Pancreas (tissue), 10 donors: ENCODE data around the gene PIP5K1C. TPM values are rescaled to one million over a fixed set of nuclear protein-coding genes. Genes with fewer than 3 reads are reported as not detected.
"Not testable (repeated sequence)": the region's sequence is repeated elsewhere in the genome, so short reads cannot be mapped to it uniquely, and the experiment has no call there.

Experiments
- ATAC-seq, 4 donors: fragments of 200-7000 bp; cut with Tn5 transposase; one replicate each; pipeline versions ENCODE4 v1.8.0 to v1.9.1; 2020; ENCODE audit warnings: mild to moderate bottlenecking in 4 of 4, moderate library complexity in 4 of 4
- DNase-seq, 6 donors: peaks; one replicate each; pipeline ENCODE4 v3.0.0-alpha.2; 2020
- FAIRE-seq: peaks from 2 replicates; lab custom pipeline; 2012; peaks lifted over from hg19 to GRCh38; lab: Jason Lieb, UNC
- H3K27ac ChIP-seq, 4 donors: fragments of 200-600 bp; sonication (generic); 1 replicate in 3 of 4; 2 replicates in 1 of 4; pipeline versions ENCODE4 v1.5.0 to v1.8.0; 2020
- H3K27me3 ChIP-seq, 4 donors: fragments of 200-600 bp; one replicate each; pipeline ENCODE4 v1.8.0; 2021
- H3K36me3 ChIP-seq, 3 donors: fragments of 200-600 bp; sonication (generic) in 1 of 3; one replicate each; pipeline versions ENCODE4 v1.5.0 to v1.8.0; 2020 to 2021
- H3K4me1 ChIP-seq, 3 donors: fragments of 200-600 bp; one replicate each; pipeline ENCODE4 v1.8.0; 2021
- H3K4me3 ChIP-seq, 4 donors: fragments of 200-600 bp; sonication (generic) in 2 of 4; one replicate each; pipeline versions ENCODE4 v1.5.0 to v1.8.0; 2020 to 2021
- H3K9me3 ChIP-seq, 4 donors: fragments of 200-600 bp; one replicate each; pipeline ENCODE4 v1.8.0; 2021
- CTCF ChIP-seq, 4 donors: fragments of 200-600 bp; sonication (generic) in 3 of 4; IDR thresholded peaks; one replicate each; pipeline versions ENCODE4 v1.5.0 to v1.8.0; 2021; ENCODE audit warnings: antibody characterized with exemption in 4 of 4
- WGBS, 2 donors: extraction: QIAGEN DNeasy Blood & Tissue Kit; methylation state at CpG; one replicate each; pipeline ENCODE4 v1.1.7; 2013; 5-methylcytosine and 5-hydroxymethylcytosine counted together
- intact Hi-C, 3 donors: fragments of 100-400 bp; cut with DNase I; formaldehyde crosslinking; loops; one replicate each; pipeline versions ENCODE4 v1.11.1 to v1.14.2; 2022
- polyA plus RNA-seq, 2 donors: library from polyadenylated mRNA; stranded (reverse); fragments of 200-250 nt; gene quantifications; one replicate each; pipeline ENCODE4 v1.2.3, GENCODE V29; 2013
- total RNA-seq, 6 donors: library from RNA; stranded (reverse); fragmentation: NEBNext Ultra II Directional in 4 of 6; extraction: Animal tissue kit (Norgen Biotek cat#: 25700) in 4 of 6; gene quantifications; one replicate each; pipeline versions ENCODE4 v1.2.1 to v1.2.4, GENCODE V29; 2021 to 2023
- donor health status: healthy with polysubstance abuse.
- donor health status: DM: no; HTN: no; CAD: no; lungs with moderate emphysema.
- donor health status: DM: no; HTN: no; CAD: no.
- donor health status: control.
- donor health status: control.
- donor health status: Bipolar disorder and iron deficiency.
- donor health status: DM: yes; HTN: yes; CAD: no.
- donor health status: DM: no; HTN: no; CAD: no.
- donor health status: DM: no; HTN: no; CAD: no.
- donor health status: DM: yes; HTN: yes; CAD: no.

Gene PIP5K1C
- total and polyA plus RNA-seq, 8 donors: 12.9 to 24.8 (median 14.9) TPM

DNA sequence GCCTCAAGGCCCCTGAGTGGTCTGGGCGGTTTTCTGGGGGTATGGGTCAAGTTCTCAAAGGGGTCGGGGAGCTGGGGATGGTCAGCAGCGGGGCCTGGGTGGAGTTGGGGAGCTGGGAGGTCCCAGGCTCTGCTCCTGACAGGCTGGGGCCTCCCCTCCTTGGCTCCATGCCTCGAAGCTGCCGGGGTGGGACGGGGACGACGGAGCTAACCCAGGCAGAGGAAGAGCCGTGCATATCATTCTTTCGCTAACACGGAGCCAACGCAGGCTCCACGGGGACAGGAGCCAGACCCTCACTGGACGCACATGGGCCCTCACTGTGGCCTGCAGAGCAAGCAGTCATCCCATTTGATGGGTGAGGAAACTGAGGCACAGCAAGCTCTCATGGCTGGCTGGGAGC lies 47.8 kb downstream of the PIP5K1C start:
- Histone ChIP-seq H3K4me1 (no peaks in the 10 kb centered on the region), H3K9me3 (no peaks in the 10 kb centered on the region), H3K36me3 (peaks cover 0 to 34% (median 0%) of the 10 kb centered on the region in 3 donors), H3K4me3 (no peak overlapping the region), H3K27ac (no peak overlapping the region), H3K27me3 (no peaks in the 10 kb centered on the region)
- DNase-seq: peak in 1 of 6 donors; percentile 62
- FAIRE-seq: no peak
- intact Hi-C loops: no loop called here
- WGBS, 2 donors: 92 to 94% methylated on average over 14 of the region's 14 CpGs
- no peak for TF ChIP-seq CTCF (IDR thresholded peaks at IDR 0.05)
- no peak for ATAC-seq

DNA sequence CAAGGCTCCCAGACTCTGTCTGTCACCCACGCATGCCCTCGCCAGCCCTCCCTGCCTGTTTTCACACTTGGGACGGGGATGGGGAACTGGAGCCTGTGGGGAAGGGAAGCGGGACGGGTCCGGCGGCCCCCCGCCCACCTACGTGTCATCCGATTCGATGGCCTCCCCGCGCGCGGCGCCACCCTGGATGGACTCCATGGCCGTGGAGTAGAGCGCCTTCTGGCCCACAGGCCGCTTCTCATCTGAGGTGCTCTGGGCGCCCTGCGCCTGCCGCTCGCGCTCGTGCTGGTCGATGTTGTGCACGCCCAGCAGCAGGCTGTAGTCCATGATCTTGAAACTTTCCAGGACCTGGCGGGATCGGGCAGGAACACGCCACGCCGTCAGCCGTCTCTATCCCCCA lies 48.6 kb downstream of the PIP5K1C start:
- Histone ChIP-seq H3K27me3 (no peaks in the 10 kb centered on the region), H3K36me3 (peaks cover 0 to 27% (median 0%) of the 10 kb centered on the region in 3 donors), H3K9me3 (no peaks in the 10 kb centered on the region), H3K27ac (no peak overlapping the region), H3K4me3 (no peak overlapping the region), H3K4me1 (no peaks in the 10 kb centered on the region)
- no peak for ATAC-seq
- peak in 1 of 6 donors; percentile 67 for DNase-seq
- intact Hi-C loops: no loop called here
- TF ChIP-seq CTCF (IDR thresholded peaks at IDR 0.05): no peak
- FAIRE-seq: no peak
- WGBS, 2 donors: 96 to 97% methylated on average over 33 of the region's 33 CpGs

DNA sequence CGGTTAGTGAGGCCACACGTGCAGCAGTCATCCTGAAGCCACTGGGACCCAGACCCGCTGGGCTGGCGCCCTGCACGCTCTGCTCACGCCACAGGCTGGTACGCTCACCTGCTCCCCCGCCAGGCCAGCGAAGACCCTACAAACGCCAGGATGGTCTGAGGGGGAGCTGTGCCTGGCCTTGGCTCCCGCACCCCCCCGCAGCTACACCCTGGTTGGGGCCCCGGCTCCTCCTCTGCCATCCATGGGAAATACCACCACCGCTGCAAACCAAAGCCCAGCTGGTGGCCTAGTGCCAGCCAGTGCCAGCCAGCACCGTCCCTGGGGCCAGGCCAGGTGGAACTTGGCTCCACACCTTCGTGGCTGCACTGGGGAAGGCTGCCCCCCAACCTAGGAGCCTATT lies 50.4 kb downstream of the PIP5K1C start:
- Histone ChIP-seq H3K4me3 (no peak overlapping the region), H3K4me1 (no peaks in the 10 kb centered on the region), H3K27ac (no peak overlapping the region), H3K27me3 (no peaks in the 10 kb centered on the region), H3K36me3 (peaks cover 0 to 20% (median 0%) of the 10 kb centered on the region in 3 donors), H3K9me3 (no peaks in the 10 kb centered on the region)
- TF ChIP-seq CTCF (IDR thresholded peaks at IDR 0.05): no peak
- ATAC-seq (peak in 1 of 4 donors; percentile 26), FAIRE-seq (no peak), DNase-seq (no peak)
- WGBS, 2 donors: 86 to 88% methylated on average over 16 of the region's 16 CpGs
- intact Hi-C loops: no loop called here

GRCh38 chr19:3648037-3648905 lies 52.0 kb downstream of the PIP5K1C start:
- no peak for FAIRE-seq
- ATAC-seq: no peak
- Histone ChIP-seq H3K27ac (no peak overlapping the region), H3K36me3 (peaks cover 0 to 20% (median 0%) of the 10 kb centered on the region in 3 donors), H3K27me3 (no peaks in the 10 kb centered on the region), H3K9me3 (no peaks in the 10 kb centered on the region), H3K4me3 (no peak overlapping the region), H3K4me1 (no peaks in the 10 kb centered on the region)
- intact Hi-C loops: no loop called here
- 94 to 95% methylated on average over 33 of the region's 33 CpGs for WGBS, 2 donors
- TF ChIP-seq CTCF (IDR thresholded peaks at IDR 0.05): no peak
- DNase-seq: no peak

GRCh38 chr19:3647102-3647501 lies 53.2 kb downstream of the PIP5K1C start:
- H3K27ac ChIP-seq, H3K4me1 ChIP-seq, H3K9me3 ChIP-seq, H3K36me3 ChIP-seq, H3K4me3 ChIP-seq, H3K27me3 ChIP-seq, intact Hi-C loops, DNase-seq, ATAC-seq, FAIRE-seq: not testable (repeated sequence)
- WGBS, 2 donors: 89 to 93% methylated on average over 5 of the region's 5 CpGs
